CD4-positive, alpha-beta memory T cell (primary cell): ENCODE measurements around the gene CYP21A2. TPM values are rescaled to one million over a fixed set of nuclear protein-coding genes. Genes with fewer than 3 reads are reported as not detected.
A peak's percentile ranks its signal among the peaks of the same experiment; 100 is the strongest.

Experiments used
- CTCF ChIA-PET: fragments of 350-600 bp; sonication (Branson Sonifier 250); formaldehyde crosslinking; loops from one replicate; lab custom pipeline; 2021; ENCODE audit warnings: inconsistent platforms; ENCODE audit not compliant: partially characterized antibody; lab: Charles Lee
- POLR2A ChIA-PET: fragments of 350-600 bp; sonication (Branson Sonifier 250); formaldehyde crosslinking; loops from one replicate; lab custom pipeline; 2021; ENCODE audit not compliant: partially characterized antibody; lab: Charles Lee
- DNase-seq, 5 donors: peaks; one replicate each; pipeline versions ENCODE4 v3.0.0 to v3.0.0-alpha.2; 2020 to 2022; ENCODE audit warnings: mixed read lengths in 1 of 5
- H3K27ac ChIP-seq: one replicate; pipeline ENCODE4 v1.7.0; 2013; ENCODE audit warnings: low read depth, low read length
- H3K27me3 ChIP-seq: 2 replicates; pipeline ENCODE4 v1.7.0; 2013; ENCODE audit warnings: mild to moderate bottlenecking, low read length, moderate library complexity; ENCODE audit not compliant: insufficient read depth
- H3K36me3 ChIP-seq: 2 replicates; pipeline ENCODE4 v1.7.0; 2013; ENCODE audit warnings: mild to moderate bottlenecking, low read length, moderate library complexity; ENCODE audit not compliant: insufficient read depth
- H3K4me1 ChIP-seq: 2 replicates; pipeline ENCODE4 v1.7.0; 2013; ENCODE audit warnings: mild to moderate bottlenecking, low read length, moderate library complexity; ENCODE audit not compliant: insufficient read depth
- H3K4me3 ChIP-seq, 2 donors: one replicate each; pipeline ENCODE4 v1.7.0; 2013; ENCODE audit warnings: low read length in 2 of 2, mild to moderate bottlenecking in 1 of 2
- H3K9me3 ChIP-seq, 2 donors: one replicate each; pipeline ENCODE4 v1.7.0; 2013; ENCODE audit warnings: low read length in 2 of 2, control low read depth in 1 of 2; ENCODE audit not compliant: control insufficient read depth in 1 of 2
- H3K27ac Mint-ChIP-seq, 7 donors: one replicate each; pipeline ENCODE4 v1.8.0; 2020 to 2021; ENCODE audit warnings: mixed read lengths in 7 of 7, mild to moderate bottlenecking in 6 of 7, inconsistent platforms in 3 of 7, moderate library complexity in 3 of 7
- H3K27me3 Mint-ChIP-seq, 2 donors: one replicate each; pipeline ENCODE4 v1.8.0; 2020 to 2021; ENCODE audit warnings: mixed read lengths in 2 of 2
- H3K36me3 Mint-ChIP-seq, 2 donors: one replicate each; pipeline ENCODE4 v1.8.0; 2020 to 2021; ENCODE audit warnings: mixed read lengths in 2 of 2, inconsistent platforms in 1 of 2, mild to moderate bottlenecking in 1 of 2
- H3K4me1 Mint-ChIP-seq, 4 donors: one replicate each; pipeline ENCODE4 v1.8.0; 2020 to 2021; ENCODE audit warnings: mixed read lengths in 4 of 4, mild to moderate bottlenecking in 1 of 4
- H3K4me3 Mint-ChIP-seq, 8 donors: one replicate each; pipeline ENCODE4 v1.8.0; 2020 to 2021; ENCODE audit warnings: mixed read lengths in 8 of 8, mild to moderate bottlenecking in 7 of 8, moderate library complexity in 6 of 8, inconsistent platforms in 3 of 8
- H3K9me3 Mint-ChIP-seq, 8 donors: one replicate each; pipeline ENCODE4 v1.8.0; 2020 to 2021; ENCODE audit warnings: mixed read lengths in 8 of 8, mild to moderate bottlenecking in 5 of 8, inconsistent platforms in 3 of 8, moderate library complexity in 1 of 8
- intact Hi-C: fragments of 100-400 bp; cut with micrococcal nuclease; formaldehyde crosslinking; loops from one replicate; pipeline ENCODE4 v1.15.1; 2023
- polyA plus RNA-seq, 2 donors: library from polyadenylated mRNA; unstranded; fragments of 300-500 nt; fragmentation: Illumina TruSeq; gene quantifications; one replicate each; pipeline ENCODE4 v1.2.3, GENCODE V29; 2021
- total RNA-seq, 2 experiments: library from RNA; stranded (reverse); gene quantifications; one replicate each; pipeline ENCODE4 v1.2.3, GENCODE V29; 2021

Gene CYP21A2
- total and polyA plus RNA-seq, 4 experiments from 2014 or later = 0.39 to 0.61 TPM; not detected in 2

DNA sequence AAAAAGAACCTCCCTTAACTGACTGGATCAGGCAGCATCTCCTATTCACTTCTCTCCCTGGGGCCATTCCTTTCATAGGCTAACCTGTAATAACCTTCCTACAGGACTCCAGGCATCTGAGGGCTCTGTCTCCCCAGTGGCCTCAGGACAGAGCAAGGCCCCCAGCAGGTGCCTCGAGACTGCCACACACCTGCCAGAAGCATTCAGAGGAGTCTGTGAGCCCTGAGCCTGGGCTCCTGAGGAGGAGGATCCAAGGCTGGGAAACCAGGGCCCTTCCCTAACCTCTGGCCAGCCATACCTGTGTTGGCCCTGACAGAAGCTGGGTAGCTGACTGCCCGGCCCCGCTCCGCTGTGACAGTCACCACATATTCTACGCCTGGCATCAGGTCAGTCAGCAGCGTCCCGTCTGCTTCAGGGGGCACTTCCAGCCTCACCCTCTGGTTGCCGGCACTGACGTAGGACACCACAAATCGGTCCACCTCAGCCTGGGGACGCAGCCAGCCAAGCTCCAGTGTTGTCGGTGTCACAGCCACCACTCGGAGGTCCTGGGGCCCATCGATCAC lies 50.4 kb downstream of the CYP21A2 start:
- Histone ChIP-seq H3K27me3 (peaks cover 16% of the 10 kb centered on the region), H3K9me3 (no peaks in the 10 kb centered on the region), H3K4me1 (no peaks in the 10 kb centered on the region), H3K27ac (no peak overlapping the region), H3K4me3 (no peak overlapping the region), H3K36me3 (no peaks in the 10 kb centered on the region)
- peak overlapping the region in 1 of 7 donors; percentile 35 for H3K27ac Mint-ChIP-seq
- no peak for DNase-seq
- no peaks in the 10 kb centered on the region for H3K9me3 Mint-ChIP-seq
- POLR2A ChIA-PET = no interaction called here
- CTCF ChIA-PET = interaction anchor here (3.4 kb wide), 1 partner anchor 66 kb away, joined by 9 read pairs; no protein-coding TSS in a partner anchor
- intact Hi-C loops = no loop called here
- H3K36me3 Mint-ChIP-seq = no peaks in the 10 kb centered on the region
- H3K27me3 Mint-ChIP-seq = peaks cover 19 to 22% of the 10 kb centered on the region in 2 donors
- peaks cover 1 to 15% (median 3%) of the 10 kb centered on the region in 4 donors for H3K4me1 Mint-ChIP-seq
- peak overlapping the region in 1 of 8 donors; percentile 52 for H3K4me3 Mint-ChIP-seq

DNA sequence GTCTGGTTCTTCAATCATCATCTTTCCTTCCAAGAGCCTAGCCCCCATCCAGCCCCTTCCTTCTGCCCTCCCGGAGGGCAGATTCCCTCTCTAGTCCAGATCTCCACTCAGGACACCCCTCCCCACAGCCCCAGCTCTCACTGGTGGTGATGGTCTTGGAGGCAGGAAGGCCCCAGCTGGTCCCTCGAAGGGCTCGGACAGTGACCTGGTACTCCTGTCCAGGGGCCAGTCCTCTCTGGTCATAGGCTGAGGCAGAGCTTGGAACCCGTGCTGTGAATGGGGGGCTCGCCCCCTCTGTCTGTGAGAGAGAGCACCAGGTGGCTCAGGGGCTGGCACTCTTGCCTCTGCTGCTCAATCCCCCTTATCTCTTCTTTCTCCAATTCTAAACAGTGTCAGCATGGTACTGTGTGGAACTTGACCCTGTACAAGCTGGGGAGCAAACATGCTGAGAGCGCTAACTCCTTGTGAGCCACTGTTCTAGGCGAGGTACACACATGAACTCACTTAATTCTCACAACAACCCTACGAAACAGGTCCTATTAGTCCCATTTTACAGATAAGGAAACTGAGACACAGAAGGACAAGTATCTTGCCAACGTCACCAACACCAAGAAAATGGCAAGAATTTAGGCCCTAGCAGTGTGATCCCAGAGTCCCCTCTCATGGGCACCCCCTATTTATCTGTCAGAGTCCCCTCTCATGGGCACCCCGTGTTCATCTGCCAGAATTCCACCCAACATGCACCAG lies 51.0 kb downstream of the CYP21A2 start:
- Mint-ChIP-seq H3K27ac (peak overlapping the region in 4 of 7 donors; percentile 18 to 79 (median 74)), H3K4me1 (peaks cover 1 to 15% (median 3%) of the 10 kb centered on the region in 4 donors), H3K36me3 (no peaks in the 10 kb centered on the region), H3K27me3 (peaks cover 19 to 20% of the 10 kb centered on the region in 2 donors), H3K4me3 (peak overlapping the region in 2 of 8 donors; percentile 8 to 41), H3K9me3 (no peaks in the 10 kb centered on the region)
- H3K27ac ChIP-seq = no peak overlapping the region
- peaks cover 16% of the 10 kb centered on the region for H3K27me3 ChIP-seq
- no peak overlapping the region for H3K4me3 ChIP-seq
- no peaks in the 10 kb centered on the region for H3K4me1 ChIP-seq
- POLR2A ChIA-PET = no interaction called here
- DNase-seq = no peak
- CTCF ChIA-PET = interaction anchor here (1.0 to 3.4 kb wide), 2 partner anchors 28 to 65 kb away, joined by 3 to 9 read pairs; no protein-coding TSS in a partner anchor
- no peaks in the 10 kb centered on the region for H3K9me3 ChIP-seq
- H3K36me3 ChIP-seq = no peaks in the 10 kb centered on the region
- intact Hi-C loops = no loop called here

Other genes starting within 250 kb of the CYP21A2 start
- 10 to 100 TPM; 39.6 to 46.8 TPM for gene VARS1, start 242.7 kb upstream of the CYP21A2 start, total RNA-seq
- gene VARS1, start 242.7 kb upstream of the CYP21A2 start, polyA plus RNA-seq = 10 to 100 TPM; 43.4 to 45.9 TPM
- 10 to 100 TPM; 30.0 to 34.6 TPM for gene LSM2, start 231.4 kb upstream of the CYP21A2 start, total RNA-seq
- 10 to 100 TPM; 67.4 to 80.4 TPM for gene LSM2, start 231.4 kb upstream of the CYP21A2 start, polyA plus RNA-seq
- 1 to 10 TPM; 8.2 to 8.3 TPM for gene HSPA1L, start 223.1 kb upstream of the CYP21A2 start, total RNA-seq
- 1 to 10 TPM; 1.1 to 4.4 TPM for gene HSPA1L, start 223.1 kb upstream of the CYP21A2 start, polyA plus RNA-seq
- 10 to 100 TPM; 69.9 to 71.5 TPM for gene HSPA1A, start 222.9 kb upstream of the CYP21A2 start, total RNA-seq
- 10 to 100 TPM; 14.6 to 71.9 TPM for gene HSPA1A, start 222.9 kb upstream of the CYP21A2 start, polyA plus RNA-seq
- 10 to 100 TPM; 58.0 to 60.8 TPM for gene HSPA1B, start 210.7 kb upstream of the CYP21A2 start, total RNA-seq
- gene HSPA1B, start 210.7 kb upstream of the CYP21A2 start, polyA plus RNA-seq = 1 to 10 TPM; 1.9 to 5.3 TPM
- 10 to 100 TPM; 19.6 to 21.1 TPM for gene NEU1, start 175.6 kb upstream of the CYP21A2 start, total RNA-seq
- 10 to 100 TPM; 22.5 to 23.4 TPM for gene NEU1, start 175.6 kb upstream of the CYP21A2 start, polyA plus RNA-seq
- not detected for gene SLC44A4, start 159.4 kb upstream of the CYP21A2 start, total RNA-seq
- gene SLC44A4, start 159.4 kb upstream of the CYP21A2 start, polyA plus RNA-seq = under 1 TPM in 1 of 2 donors, not detected in 1; 0.11 TPM
- 10 to 100 TPM; 79.1 to 82.1 TPM for gene EHMT2, start 140.7 kb upstream of the CYP21A2 start, total RNA-seq
- 10 to 100 TPM; 24.1 to 47.9 TPM for gene EHMT2, start 140.7 kb upstream of the CYP21A2 start, polyA plus RNA-seq
- 1 to 10 TPM; 2.4 to 2.5 TPM for gene ZBTB12, start 136.3 kb upstream of the CYP21A2 start, total RNA-seq
- gene ZBTB12, start 136.3 kb upstream of the CYP21A2 start, polyA plus RNA-seq = not detected
- gene C2, start 110.7 kb upstream of the CYP21A2 start, total RNA-seq = 1 to 10 TPM; 2.1 to 3.2 TPM
- gene C2, start 110.7 kb upstream of the CYP21A2 start, polyA plus RNA-seq = not detected
- gene CFB, start 92.3 kb upstream of the CYP21A2 start, total RNA-seq = under 1 TPM in 1 of 2 experiments, not detected in 1; 0.64 TPM
- not detected for gene CFB, start 92.3 kb upstream of the CYP21A2 start, polyA plus RNA-seq
- 10 to 100 TPM; 45.8 to 49.0 TPM for gene NELFE, start 79.4 kb upstream of the CYP21A2 start, total RNA-seq
- gene NELFE, start 79.4 kb upstream of the CYP21A2 start, polyA plus RNA-seq = 10 to 100 TPM; 67.0 to 78.5 TPM
- 100 to 1,000 TPM; 117 to 119 TPM for gene SKIC2, start 79.2 kb upstream of the CYP21A2 start, total RNA-seq
- gene SKIC2, start 79.2 kb upstream of the CYP21A2 start, polyA plus RNA-seq = 10 to 100 TPM; 21.8 to 23.0 TPM
- 10 to 100 TPM; 27.8 to 30.3 TPM for gene DXO, start 66.3 kb upstream of the CYP21A2 start, total RNA-seq
- gene DXO, start 66.3 kb upstream of the CYP21A2 start, polyA plus RNA-seq = 10 to 100 TPM; 10.8 to 11.7 TPM
- 1 to 10 TPM; 6.7 to 9.8 TPM for gene C4A, start 56.4 kb upstream of the CYP21A2 start, total RNA-seq
- under 1 TPM in 1 of 2 donors, not detected in 1; 0.17 TPM for gene C4A, start 56.4 kb upstream of the CYP21A2 start, polyA plus RNA-seq
- gene C4B, start 23.6 kb upstream of the CYP21A2 start, total RNA-seq = 1 to 10 TPM; 5.0 to 5.8 TPM
- gene C4B, start 23.6 kb upstream of the CYP21A2 start, polyA plus RNA-seq = under 1 TPM in 1 of 2 donors, not detected in 1; 0.36 TPM
- 10 to 100 TPM; 16.5 to 22.4 TPM for gene TNXB, start 70.9 kb downstream of the CYP21A2 start, total RNA-seq
- gene TNXB, start 70.9 kb downstream of the CYP21A2 start, polyA plus RNA-seq = under 1 TPM in 1 of 2 donors, not detected in 1; 0.31 TPM
- 100 to 1,000 TPM; 151 to 154 TPM for gene ATF6B, start 89.8 kb downstream of the CYP21A2 start, total RNA-seq
- 10 to 100 TPM; 11.4 to 27.7 TPM for gene ATF6B, start 89.8 kb downstream of the CYP21A2 start, polyA plus RNA-seq
- 1 to 10 TPM; 2.2 to 2.8 TPM for gene FKBPL, start 91.9 kb downstream of the CYP21A2 start, total RNA-seq
- 1 to 10 TPM; 2.0 to 3.0 TPM for gene FKBPL, start 91.9 kb downstream of the CYP21A2 start, polyA plus RNA-seq
- gene PRRT1, start 113.5 kb downstream of the CYP21A2 start, total RNA-seq = 1 to 10 TPM; 1.5 to 1.9 TPM
- under 1 TPM in 1 of 2 donors, not detected in 1; 0.60 TPM for gene PRRT1, start 113.5 kb downstream of the CYP21A2 start, polyA plus RNA-seq
- gene PPT2, start 115.7 kb downstream of the CYP21A2 start, total RNA-seq = 10 to 100 TPM; 12.7 to 15.4 TPM
- gene PPT2, start 115.7 kb downstream of the CYP21A2 start, polyA plus RNA-seq = 1 to 10 TPM; 3.8 TPM
- 10 to 100 TPM; 16.6 TPM for gene EGFL8, start 126.2 kb downstream of the CYP21A2 start, total RNA-seq
- under 1 TPM in 1 of 2 donors, not detected in 1; 0.23 TPM for gene EGFL8, start 126.2 kb downstream of the CYP21A2 start, polyA plus RNA-seq
- 10 to 100 TPM; 32.2 to 32.8 TPM for gene AGPAT1, start 137.7 kb downstream of the CYP21A2 start, total RNA-seq
- gene AGPAT1, start 137.7 kb downstream of the CYP21A2 start, polyA plus RNA-seq = 10 to 100 TPM; 15.3 to 16.4 TPM
- gene RNF5, start 140.0 kb downstream of the CYP21A2 start, total RNA-seq = 10 to 100 TPM; 44.2 to 47.7 TPM
- 100 to 1,000 TPM; 102 to 129 TPM for gene RNF5, start 140.0 kb downstream of the CYP21A2 start, polyA plus RNA-seq
- 10 to 100 TPM; 74.8 to 77.3 TPM for gene AGER, start 145.8 kb downstream of the CYP21A2 start, total RNA-seq
- gene AGER, start 145.8 kb downstream of the CYP21A2 start, polyA plus RNA-seq = under 1 TPM in 1 of 2 donors, not detected in 1; 0.62 TPM
- 100 to 1,000 TPM; 188 to 192 TPM for gene PBX2, start 151.8 kb downstream of the CYP21A2 start, total RNA-seq
- gene PBX2, start 151.8 kb downstream of the CYP21A2 start, polyA plus RNA-seq = 1 to 10 TPM in 1 of 2 donors, under 1 TPM in 1; 0.57 to 1.8 TPM
- 100 to 1,000 TPM; 309 to 313 TPM for gene GPSM3, start 154.2 kb downstream of the CYP21A2 start, total RNA-seq
- 100 to 1,000 TPM; 110 to 165 TPM for gene GPSM3, start 154.2 kb downstream of the CYP21A2 start, polyA plus RNA-seq
- gene NOTCH4, start 185.7 kb downstream of the CYP21A2 start, total RNA-seq = 1 to 10 TPM in 1 of 2 experiments, under 1 TPM in 1; 0.35 to 1.2 TPM
- under 1 TPM in 1 of 2 donors, not detected in 1; 0.70 TPM for gene NOTCH4, start 185.7 kb downstream of the CYP21A2 start, polyA plus RNA-seq